ENCODE results near the gene RCSD1. TPM values are rescaled to one million over a fixed set of nuclear protein-coding genes. Genes with fewer than 3 reads are reported as not detected.

Gene RCSD1
- total RNA-seq, 2 donors from 2014 or later = 2.8 to 13.8 TPM

DNA sequence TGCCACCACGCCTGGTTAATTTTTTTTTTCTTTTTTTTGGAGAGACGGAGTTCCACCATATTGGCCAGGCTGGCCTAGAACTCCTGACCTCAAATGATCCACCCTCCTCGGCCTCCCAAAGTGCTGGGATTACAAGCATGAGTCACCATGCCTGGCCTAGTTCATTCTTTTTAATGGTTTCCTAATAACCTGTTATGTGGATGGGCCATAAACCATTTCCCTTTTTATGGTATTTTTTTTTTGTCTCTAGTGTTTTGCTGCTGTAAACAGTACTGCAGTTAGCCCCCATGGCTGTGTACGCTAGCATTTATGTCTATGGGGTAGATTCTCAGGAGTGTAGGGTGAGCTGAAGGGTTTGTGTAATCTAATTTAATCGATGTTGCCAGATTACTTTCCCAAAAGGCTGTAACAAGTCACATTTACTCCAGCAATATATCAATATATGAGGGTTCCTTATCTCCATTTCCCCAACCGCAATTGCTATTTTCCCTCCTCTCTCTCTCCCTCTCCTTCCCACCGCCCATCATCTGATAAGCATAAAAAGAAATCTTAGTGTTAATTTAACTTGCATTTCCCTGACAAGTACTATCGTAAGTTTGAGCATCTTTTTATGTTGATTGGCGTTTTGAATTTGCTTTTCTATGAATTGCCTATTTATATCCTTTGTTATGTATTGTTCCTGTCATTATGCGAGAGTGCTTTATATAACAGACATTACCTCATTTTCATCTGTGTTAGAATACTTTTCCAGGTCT, 28.7 kb downstream of the RCSD1 start:
- H3K9me3 ChIP-seq = no peaks in the 10 kb centered on the region
- H3K27ac ChIP-seq = no peak overlapping the region
- intact Hi-C loops (cut with DNase I) = no loop called here
- WGBS = 64% methylated on average over 10 of the region's 10 CpGs
- TF ChIP-seq POLR2A (IDR thresholded peaks at IDR 0.05) = no peak
- no peak for TF ChIP-seq POLR2AphosphoS5 (IDR thresholded peaks at IDR 0.05)
- no peaks in the 10 kb centered on the region for H3K36me3 ChIP-seq
- DNase-seq (ENCODE audit: low spot score) = no peak
- H3K4me1 ChIP-seq (replicated peaks) = peaks cover 3% of the 10 kb centered on the region
- H3K4me3 ChIP-seq = no peak overlapping the region
- no peaks in the 10 kb centered on the region for H3K27me3 ChIP-seq (replicated peaks; ENCODE audit: insufficient read depth)

DNA sequence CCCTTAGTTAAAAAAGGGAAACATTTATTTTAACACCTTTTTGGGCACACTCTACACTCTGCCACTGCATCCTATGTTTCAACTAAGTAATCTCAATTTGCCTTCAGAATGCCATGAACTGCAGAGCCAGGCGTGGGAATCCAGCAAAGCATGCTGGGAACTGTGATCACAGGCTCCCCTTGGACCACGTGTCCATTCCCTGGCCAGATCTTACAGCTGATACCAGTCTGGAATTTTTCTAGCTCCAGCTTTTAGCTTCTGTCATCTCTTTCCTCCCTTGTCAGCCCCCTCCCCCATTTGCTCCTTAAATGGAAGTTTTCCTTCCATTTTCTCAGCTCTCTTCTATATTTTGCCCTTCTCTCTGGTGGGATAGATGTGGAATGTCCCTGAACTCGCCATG, 29.4 kb downstream of the RCSD1 start:
- H3K27ac ChIP-seq = no peak overlapping the region
- TF ChIP-seq POLR2AphosphoS5 (IDR thresholded peaks at IDR 0.05) (no peak), POLR2A (IDR thresholded peaks at IDR 0.05) (no peak)
- TF ChIP-seq, protein P1, sequence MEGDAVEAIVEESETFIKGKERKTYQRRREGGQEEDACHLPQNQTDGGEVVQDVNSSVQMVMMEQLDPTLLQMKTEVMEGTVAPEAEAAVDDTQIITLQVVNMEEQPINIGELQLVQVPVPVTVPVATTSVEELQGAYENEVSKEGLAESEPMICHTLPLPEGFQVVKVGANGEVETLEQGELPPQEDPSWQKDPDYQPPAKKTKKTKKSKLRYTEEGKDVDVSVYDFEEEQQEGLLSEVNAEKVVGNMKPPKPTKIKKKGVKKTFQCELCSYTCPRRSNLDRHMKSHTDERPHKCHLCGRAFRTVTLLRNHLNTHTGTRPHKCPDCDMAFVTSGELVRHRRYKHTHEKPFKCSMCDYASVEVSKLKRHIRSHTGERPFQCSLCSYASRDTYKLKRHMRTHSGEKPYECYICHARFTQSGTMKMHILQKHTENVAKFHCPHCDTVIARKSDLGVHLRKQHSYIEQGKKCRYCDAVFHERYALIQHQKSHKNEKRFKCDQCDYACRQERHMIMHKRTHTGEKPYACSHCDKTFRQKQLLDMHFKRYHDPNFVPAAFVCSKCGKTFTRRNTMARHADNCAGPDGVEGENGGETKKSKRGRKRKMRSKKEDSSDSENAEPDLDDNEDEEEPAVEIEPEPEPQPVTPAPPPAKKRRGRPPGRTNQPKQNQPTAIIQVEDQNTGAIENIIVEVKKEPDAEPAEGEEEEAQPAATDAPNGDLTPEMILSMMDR (IDR thresholded peaks at IDR 0.05) = no peak
- 52% methylated on average over 3 of the region's 3 CpGs for WGBS
- H3K9me3 ChIP-seq = no peaks in the 10 kb centered on the region
- DNase-seq (ENCODE audit: low spot score) = no peak
- intact Hi-C loops (cut with DNase I) = no loop called here
- H3K36me3 ChIP-seq = no peaks in the 10 kb centered on the region
- H3K4me1 ChIP-seq (replicated peaks) = peaks cover 3% of the 10 kb centered on the region
- no peak overlapping the region for H3K4me3 ChIP-seq
- H3K27me3 ChIP-seq (replicated peaks; ENCODE audit: insufficient read depth) = no peaks in the 10 kb centered on the region

DNA sequence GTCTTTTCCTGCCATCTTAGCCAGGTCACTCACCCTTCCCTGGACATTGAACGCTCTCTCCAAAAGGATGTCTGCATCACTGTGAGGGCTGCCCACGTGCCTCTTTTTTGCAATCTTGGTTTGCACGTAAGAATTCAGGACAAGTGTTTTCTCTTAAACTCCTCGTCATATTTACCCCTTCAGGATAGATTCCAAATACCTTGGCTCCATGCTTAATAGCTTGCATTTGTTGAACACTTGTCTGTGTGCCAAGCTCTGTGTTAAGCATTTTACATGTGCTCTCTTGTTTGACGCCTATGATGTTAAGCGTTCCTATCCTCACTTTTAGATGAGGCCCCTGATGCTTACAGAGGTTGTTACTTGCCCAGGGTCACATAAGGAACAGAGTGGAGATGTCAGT, 29.8 kb downstream of the RCSD1 start:
- TF ChIP-seq, protein P1 (IDR thresholded peaks at IDR 0.05) = no peak
- TF ChIP-seq POLR2A (IDR thresholded peaks at IDR 0.05) = no peak
- TF ChIP-seq POLR2AphosphoS5 (IDR thresholded peaks at IDR 0.05) = no peak
- Histone ChIP-seq H3K36me3 (no peaks in the 10 kb centered on the region), H3K27ac (no peak overlapping the region), H3K4me3 (no peak overlapping the region), H3K9me3 (no peaks in the 10 kb centered on the region), H3K4me1 (replicated peaks) (peaks cover 3% of the 10 kb centered on the region), H3K27me3 (replicated peaks; ENCODE audit: insufficient read depth) (no peaks in the 10 kb centered on the region)
- intact Hi-C loops (cut with DNase I) = no loop called here
- WGBS = 57% methylated on average over 6 of the region's 6 CpGs
- DNase-seq (ENCODE audit: low spot score) = no peak

DNA sequence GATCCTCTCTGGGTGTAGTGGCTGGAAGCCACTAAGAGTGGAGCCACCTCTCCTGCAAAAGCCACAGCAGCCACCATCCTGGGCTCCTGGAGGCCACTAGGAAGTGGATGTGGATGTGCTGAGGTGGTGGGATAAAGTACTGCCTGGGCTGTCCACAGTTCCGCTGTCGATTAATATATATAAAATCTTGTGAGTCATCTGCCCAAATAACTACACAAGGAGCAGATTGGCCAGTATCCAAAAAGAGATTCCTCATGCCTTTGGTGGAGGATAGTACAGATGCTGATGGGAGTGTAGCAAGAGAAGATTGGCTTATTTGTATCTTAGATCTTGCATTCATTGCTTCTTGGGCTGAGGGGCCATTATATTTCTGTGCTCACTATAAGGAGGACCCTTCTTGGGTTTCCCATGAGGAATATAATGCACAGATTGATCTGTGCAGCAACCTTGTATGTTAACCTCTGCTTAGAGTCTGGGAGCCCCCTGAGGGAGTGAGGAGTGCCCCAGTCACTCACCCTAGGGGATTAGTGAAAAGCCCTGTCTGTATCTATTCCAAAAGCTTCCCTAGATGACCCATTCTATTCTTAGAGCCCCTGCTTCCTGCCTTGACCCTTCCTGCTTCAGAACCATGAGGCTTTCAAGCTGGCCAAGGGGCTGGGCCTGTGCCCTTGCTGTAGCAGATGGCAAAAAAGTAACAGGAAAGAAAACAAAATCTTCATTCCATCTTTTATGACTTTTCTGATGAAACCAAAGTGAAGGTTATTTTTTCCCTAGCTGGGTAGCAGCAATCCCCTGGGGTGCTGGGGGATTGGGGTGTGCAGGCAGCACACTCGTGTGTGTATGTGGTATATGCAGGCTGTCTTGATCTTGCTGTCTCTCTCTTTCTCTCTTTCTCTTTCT, 31.7 kb downstream of the RCSD1 start:
- Histone ChIP-seq H3K27ac (no peak overlapping the region), H3K27me3 (replicated peaks; ENCODE audit: insufficient read depth) (no peaks in the 10 kb centered on the region)

More for the DNA sequence above, 31.7 kb downstream of the RCSD1 start:
- WGBS = 45% methylated on average over 3 of the region's 3 CpGs
- no peaks in the 10 kb centered on the region for H3K36me3 ChIP-seq
- no peak overlapping the region for H3K4me3 ChIP-seq
- DNase-seq (ENCODE audit: low spot score) = no peak
- no peaks in the 10 kb centered on the region for H3K9me3 ChIP-seq
- TF ChIP-seq POLR2AphosphoS5 (IDR thresholded peaks at IDR 0.05) (no peak), POLR2A (IDR thresholded peaks at IDR 0.05) (no peak)
- TF ChIP-seq, protein P1 (IDR thresholded peaks at IDR 0.05) = no peak
- peaks cover 3% of the 10 kb centered on the region for H3K4me1 ChIP-seq (replicated peaks)
- intact Hi-C loops (cut with DNase I) = no loop called here

Data from prostate gland (tissue), 2 donors.